HG03139 (cell line): ENCODE results near the gene VASP.

Experiments used
- ATAC-seq: cut with Tn5 transposase; IDR thresholded peaks from one replicate; pipeline ENCODE4 v1.9.1; 2021; ENCODE audit not compliant: unreplicated experiment

The VASP gene

DNA sequence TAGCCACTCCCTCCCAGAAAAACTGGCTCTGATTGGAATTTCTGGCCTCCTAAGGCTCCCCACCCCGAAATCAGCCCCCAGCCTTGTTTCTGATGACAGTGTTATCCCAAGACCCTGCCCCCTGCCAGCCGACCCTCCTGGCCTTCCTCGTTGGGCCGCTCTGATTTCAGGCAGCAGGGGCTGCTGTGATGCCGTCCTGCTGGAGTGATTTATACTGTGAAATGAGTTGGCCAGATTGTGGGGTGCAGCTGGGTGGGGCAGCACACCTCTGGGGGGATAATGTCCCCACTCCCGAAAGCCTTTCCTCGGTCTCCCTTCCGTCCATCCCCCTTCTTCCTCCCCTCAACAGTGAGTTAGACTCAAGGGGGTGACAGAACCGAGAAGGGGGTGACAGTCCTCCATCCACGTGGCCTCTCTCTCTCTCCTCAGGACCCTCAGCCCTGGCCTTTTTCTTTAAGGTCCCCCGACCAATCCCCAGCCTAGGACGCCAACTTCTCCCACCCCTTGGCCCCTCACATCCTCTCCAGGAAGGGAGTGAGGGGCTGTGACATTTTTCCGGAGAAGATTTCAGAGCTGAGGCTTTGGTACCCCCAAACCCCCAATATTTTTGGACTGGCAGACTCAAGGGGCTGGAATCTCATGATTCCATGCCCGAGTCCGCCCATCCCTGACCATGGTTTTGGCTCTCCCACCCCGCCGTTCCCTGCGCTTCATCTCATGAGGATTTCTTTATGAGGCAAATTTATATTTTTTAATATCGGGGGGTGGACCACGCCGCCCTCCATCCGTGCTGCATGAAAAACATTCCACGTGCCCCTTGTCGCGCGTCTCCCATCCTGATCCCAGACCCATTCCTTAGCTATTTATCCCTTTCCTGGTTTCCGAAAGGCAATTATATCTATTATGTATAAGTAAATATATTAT, 33.3 kb upstream of the VASP start:
- ATAC-seq = no peak

DNA sequence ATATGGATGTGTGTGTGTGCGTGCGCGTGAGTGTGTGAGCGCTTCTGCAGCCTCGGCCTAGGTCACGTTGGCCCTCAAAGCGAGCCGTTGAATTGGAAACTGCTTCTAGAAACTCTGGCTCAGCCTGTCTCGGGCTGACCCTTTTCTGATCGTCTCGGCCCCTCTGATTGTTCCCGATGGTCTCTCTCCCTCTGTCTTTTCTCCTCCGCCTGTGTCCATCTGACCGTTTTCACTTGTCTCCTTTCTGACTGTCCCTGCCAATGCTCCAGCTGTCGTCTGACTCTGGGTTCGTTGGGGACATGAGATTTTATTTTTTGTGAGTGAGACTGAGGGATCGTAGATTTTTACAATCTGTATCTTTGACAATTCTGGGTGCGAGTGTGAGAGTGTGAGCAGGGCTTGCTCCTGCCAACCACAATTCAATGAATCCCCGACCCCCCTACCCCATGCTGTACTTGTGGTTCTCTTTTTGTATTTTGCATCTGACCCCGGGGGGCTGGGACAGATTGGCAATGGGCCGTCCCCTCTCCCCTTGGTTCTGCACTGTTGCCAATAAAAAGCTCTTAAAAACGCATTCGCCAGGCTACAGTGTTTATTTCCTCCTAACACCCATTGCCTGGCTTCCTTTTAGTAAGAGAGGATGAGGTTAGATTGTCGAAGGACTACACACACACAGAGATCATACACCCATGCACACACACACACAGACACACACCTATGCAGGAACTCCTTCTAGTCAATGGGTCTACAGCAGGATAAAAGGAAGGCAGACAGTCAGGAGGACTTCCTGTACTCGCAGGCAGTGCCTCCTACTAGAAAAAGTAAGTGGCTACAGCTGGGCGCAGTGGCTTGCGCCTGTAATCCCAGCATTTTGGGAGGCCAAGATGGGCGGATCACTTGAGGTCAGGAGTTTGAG, 32.4 kb upstream of the VASP start:
- no peak for ATAC-seq

DNA sequence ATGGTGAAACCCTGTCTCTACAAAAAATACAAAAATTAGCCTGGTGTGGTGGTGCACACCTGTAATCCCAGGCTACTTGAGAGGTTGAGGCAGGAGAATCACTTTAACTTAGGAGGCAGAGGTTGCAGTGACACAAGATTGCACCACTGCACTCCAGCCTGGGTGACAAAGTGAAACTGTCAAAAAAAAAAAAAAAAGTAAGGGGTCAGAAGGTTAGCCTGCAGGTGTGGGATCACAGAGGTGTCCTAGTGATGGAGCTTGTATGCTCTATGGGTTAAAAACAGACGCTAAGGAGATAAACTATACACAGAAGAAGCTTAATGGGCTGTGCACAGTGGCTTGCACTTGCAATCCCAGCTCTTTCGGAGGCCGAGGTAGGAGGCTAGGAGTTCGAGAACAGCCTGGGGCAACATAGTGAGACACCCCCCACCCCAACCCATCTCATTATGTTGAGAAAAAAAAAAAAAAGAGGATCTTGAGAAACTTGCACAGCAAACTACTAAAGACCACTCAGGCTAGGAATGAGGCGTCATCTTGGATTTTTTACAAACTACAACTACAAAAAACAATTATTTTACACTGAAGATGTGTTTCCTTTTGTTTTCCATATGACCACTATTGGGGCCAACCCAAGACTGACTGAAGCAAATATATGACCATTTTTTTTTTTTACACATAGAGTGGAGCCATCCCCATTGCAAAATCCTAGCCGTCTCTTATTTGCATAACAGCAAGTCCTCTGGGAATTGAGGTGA, 31.6 kb upstream of the VASP start:
- no peak for ATAC-seq

DNA sequence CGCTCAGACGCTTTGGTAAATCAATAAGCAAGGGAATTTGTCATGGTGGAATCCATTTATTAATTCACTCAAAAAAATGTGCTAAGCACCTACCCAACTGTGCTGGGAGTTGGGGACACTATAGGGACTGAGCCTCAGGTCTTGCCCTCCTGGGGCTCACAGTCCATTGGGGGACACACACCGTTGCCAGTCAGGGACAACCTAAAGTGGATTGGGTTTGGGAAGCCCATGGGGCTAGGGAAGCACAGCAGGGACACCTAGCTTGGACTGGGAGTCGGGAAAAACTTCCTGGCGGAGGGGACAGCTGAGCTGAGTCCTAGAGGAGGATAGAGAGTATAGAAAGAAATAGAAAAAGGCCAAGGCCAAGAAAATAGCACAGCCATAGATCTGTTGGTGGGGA, 31.0 kb upstream of the VASP start:
- no peak for ATAC-seq

DNA sequence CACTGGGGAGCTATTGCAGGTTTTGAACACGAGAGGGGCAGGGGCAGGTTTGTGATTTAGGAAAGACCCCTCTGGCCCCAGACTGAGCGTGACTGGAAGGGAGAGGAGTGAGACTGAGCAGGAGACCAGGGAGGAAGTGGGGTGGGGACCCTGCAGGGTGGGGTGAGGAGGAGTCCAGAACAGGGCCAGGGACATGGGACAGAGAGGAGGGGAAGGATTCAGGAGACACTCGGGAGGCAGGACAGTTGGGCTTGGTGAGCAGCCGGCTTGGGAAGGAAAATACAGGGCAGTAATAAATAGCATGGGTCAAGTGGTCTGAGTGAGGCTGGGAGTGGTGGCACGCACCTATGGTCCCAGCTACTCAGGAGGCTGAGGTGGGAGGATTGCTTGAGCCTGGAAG, 30.1 kb upstream of the VASP start:
- ATAC-seq = no peak

DNA sequence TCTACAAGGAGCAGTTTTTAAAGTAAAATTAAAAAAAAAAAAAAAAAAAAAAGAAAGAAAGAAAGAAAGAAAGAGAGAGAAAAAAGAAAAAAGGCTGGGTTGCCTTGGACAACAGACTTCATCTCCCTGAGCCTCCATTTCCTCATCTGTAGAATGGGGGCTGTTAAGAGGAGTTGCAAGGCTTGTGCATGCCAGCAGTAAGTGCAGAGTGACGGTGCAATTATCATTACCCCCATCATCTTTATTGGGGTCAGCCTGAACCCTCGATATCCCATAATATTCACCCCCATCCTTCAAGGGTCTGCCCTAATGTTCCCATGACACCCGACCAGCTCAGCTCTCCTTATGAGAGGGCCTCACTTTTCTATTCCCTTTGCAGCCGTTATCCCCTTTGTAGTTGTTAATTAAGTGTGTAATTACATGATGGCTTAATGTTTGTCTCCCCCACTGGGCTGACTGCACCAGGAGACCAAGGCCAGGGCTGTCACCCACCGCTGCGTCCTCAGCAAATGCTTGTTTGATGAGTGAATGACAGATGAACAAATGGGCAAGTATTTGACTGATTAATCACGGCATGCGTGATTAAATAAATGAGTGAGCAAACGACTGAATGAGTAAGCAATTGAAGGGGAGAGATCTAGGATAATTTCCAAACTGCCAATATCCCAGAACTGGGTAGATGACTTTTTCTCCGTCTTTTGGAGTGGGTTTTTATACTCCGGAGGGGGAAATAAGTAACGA, 29.4 kb upstream of the VASP start:
- no peak for ATAC-seq

DNA sequence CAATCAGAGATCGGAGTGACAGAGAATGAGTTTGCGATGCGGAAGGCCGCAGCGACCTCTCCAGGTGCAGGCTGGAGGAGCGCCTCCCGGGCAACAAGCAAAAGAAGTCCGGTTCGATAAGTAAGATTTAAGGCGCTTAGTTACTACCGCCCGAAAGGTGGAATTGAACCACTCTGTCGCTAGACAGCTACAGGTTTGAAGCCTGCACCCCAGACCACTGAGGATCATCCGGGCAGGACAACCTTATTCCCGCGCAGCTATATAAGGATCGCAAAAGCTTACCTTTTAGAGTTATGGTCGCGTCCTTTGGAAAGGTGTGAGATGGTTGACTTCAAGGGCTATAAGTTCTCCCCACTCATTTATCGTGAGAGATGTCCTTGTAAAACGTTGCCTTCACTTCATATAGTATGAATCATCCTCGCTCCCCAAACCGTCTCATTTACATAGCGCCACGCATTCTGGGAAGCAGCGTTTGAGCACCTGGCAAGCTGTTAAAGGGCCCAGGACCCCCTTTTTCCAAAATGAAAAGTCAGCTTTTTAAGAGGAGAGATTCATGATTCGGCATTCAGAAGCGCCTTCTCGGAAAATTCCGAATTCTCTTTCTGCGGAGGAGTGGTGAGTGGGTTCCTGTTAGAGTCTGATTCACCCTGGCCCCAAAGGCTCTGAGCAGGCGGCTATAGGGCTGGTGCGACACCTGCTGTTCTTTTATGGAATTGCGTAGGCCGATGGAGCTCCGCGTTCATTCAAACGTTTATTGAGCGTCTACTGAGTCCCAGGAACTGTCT, 28.6 kb upstream of the VASP start:
- peak; percentile 55 for ATAC-seq

DNA sequence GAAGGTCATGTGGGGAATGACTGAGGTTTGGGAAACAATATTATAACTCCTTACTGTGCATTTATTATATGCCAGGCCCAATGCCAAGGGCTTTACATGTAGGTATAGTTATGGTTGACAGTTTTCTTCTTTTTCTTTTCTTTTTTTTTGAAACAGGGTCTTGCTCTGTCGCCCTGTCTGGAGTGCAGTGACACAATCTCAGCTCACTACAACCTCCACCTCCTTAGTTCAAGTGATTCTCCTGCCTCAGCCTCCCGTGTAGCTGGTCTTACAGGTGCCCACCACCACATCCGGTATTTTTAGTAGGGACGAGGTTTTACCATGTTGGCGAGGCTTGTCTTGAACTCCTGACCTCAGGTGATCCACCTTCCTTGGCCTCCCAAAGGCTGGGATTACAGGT, 24.2 kb upstream of the VASP start:
- ATAC-seq = no peak

DNA sequence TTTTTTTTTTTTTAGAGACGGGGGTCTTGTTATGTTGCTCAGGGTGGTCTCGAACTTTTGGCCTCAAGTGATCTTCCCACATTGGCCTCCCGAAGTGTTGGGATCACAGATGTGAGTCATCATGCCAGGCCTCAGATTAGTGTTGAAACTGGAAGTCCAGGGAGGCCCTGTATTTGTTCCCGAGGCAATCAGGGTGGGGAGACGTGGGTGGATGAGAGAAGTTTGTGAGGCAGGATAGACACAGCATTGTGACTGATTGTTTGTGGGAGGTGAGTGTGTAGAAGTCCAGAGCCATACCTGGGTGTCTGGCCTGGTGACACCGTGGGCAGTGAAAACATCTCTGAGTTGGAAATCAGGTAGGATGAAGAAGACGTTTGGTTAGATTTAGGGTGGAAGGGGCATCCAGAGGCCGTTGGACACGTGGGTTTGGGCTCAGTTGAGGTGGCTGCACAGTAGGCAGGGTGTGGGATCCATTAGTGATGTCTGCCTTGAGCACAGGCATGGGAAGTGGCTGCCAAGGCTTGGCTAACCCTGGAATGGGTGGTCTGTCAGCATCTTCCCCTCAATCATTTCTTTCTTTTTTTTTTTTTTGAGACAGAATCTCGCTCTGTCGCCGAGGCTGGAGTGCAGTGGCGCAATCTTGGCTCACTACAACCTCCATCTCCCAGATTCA, 22.9 kb upstream of the VASP start:
- no peak for ATAC-seq

DNA sequence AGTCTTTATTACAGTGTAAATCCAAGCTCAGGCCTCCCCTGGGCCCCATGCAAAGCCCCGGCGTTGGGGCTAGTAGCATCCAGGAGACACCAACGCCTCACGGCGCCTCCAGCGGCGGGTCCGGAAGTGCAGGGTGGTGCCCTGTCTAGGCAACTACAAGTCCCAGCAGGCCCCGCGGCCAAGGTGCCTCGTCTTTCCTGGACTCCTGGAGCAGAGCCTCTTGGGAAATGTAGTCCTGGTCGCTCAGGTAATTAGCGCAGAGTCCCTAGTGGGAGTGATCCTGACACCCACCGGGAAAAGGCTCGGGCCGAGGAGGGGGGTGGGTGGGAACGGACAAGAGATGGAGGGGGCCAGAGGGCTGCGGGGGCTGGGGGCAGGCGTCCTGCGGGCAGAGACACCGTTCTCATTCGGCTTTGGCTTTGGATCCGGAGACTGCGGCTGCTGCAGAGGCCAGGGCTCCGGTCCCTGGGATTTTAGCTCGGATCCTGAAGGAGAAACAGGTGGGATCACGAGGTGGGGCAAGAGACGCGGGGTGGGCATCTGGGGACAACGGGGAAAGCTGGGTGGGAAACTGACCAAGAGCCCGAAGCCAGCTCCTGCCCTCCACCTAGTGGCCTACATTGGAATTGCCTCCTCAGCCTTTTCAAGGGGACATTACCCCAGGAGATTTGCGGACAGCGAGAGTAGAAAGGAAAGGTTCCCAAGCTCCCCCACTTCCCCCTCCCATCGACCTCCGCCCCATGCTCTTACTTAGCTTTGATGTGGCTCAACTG, 21.8 kb upstream of the VASP start:
- peak; percentile 94 for ATAC-seq

DNA sequence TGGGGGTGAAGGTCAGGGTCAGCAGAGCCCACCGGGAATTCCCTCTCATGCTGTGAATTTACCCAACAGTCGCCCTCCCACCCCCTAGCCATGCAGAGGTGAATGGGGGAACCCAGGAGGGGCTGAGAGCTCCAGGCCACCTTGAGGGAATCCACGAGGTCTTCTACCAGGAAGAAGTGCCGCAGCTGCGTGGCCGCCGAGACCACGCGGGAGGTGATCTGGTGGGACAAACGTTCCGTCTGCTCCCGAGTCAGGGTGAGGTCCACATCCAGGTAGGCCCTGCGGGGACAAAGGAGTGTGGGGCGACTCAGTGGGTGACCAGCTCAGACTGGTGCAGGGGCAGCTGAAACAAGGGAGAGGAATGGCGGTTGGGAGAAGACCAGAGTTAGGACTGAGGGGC, 18.6 kb upstream of the VASP start:
- ATAC-seq = no peak

DNA sequence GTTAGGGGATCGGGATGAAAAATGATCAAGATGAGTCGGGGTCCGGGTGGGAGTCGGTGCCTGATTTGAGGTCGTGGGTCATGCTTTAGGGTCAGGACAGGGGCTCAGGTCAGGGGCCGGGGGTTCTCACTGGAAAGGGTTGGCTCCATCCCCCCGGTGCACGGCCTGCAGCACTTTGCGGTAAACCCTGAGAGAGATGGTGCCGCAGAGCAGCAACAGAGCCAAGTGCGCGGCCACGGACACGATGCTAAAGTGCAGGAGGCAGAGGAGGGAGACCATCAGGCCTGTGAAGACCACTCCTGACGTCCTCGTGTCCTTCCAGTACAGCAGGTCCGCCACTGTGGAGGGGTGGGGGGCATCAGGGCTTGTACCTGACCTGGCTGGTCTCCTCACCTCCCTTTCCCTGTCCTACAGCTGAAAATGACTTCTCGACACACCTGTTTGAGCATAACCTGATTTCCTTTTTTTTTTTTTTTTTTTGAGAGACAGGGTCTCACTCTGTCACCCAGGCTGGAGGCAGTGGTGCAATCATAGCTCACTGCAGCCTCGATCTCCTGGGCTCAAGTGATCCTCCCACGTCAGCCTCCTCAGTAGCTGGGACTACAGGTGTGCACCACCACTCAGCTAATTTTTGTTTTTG, 17.9 kb upstream of the VASP start:
- no peak for ATAC-seq

DNA sequence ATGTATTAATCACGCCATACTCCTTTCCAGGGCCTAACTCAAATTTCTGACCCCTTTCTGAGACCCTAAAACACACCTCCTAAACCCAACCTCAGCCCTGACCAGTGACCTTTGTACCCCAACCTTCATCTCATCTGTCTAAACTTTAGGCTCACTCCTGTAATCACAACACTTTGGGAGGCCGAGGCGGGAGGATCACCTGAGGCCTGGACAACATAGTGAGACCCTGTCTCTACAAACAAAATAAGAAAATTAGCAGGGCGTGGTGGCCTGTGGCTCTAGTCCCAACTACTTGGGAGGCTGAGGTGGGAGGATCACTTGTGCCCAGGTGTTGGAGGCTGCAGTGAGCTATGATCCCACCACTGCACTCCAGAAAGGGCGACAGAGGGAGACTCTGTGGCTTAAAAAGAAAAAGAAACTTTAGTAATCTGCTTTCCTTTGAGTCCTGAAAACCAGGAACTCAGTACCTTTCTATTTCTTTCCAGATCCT, 15.1 kb upstream of the VASP start:
- no peak for ATAC-seq

DNA sequence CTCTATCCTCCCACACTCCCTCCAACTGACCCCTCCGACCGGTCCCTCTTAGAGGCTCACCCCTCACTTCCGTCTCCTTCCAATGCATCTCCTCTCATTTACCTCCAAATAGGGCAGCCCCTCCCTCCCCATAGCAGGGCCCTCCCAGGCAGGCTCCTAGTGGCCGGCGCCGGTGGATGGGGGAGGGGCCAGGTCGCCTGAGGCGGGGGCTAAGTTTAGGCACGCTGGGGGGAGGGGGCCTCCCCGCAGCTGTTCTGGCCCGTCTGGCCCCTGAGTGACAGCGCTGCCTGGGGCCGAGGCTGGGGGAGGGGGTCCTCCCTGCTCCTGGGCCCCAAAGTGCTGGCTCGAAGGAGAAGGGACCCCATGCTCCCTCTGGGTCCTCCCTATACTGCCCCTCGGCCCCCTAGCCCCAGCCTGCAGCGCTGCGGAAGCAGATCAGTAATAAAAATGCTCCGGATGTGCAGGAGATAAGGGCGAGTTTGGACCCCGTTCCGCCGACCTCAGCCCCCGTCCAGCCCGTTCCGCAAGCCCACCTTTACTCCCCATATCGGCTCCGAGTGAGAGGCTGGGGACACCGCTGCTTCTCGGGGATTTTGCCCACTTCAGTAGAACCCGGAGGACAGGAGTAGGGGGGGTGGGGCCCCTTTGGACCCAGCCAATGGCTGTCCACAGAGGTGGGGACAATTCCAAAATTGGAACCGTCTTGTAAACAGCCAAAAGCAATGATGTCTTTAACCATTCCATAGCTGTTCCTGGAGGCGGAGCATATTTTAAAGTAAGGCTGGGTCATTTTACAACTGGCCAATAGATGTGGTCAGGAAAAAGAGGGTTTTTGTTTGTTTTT, 14.4 kb upstream of the VASP start:
- ATAC-seq = no peak

DNA sequence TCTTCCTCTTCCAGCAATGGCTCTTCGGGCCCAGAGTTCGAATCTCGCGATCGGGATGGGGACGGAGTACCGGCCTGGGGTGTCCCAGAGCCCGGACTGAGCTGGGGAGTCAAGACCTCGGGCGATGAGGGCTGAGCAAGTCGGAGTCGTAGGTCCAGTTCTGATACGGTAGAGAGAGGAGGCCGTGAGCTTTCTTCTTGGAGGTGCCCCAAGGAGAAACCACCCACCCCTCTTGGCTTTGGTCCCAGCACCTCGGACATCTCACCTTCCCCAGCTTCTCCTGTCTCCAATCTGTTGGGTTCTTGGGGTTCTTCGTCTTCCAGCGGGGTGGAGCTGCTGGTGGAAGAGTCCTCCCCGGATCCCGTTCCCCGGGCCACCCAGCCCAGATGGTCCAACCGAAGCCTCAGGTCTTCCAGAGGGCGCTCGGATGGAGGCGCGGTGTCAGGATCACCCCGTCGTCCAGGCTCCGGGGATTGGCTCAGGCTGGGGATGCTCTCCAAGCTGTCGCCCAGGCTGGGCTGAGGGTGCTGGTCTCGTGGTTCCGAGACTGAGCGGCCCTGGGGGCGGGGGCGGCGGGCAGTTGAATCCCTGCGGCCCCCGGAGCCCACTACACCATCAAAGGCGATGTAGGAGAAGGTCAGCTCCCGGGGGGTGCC, 12.9 kb upstream of the VASP start:
- ATAC-seq = no peak

DNA sequence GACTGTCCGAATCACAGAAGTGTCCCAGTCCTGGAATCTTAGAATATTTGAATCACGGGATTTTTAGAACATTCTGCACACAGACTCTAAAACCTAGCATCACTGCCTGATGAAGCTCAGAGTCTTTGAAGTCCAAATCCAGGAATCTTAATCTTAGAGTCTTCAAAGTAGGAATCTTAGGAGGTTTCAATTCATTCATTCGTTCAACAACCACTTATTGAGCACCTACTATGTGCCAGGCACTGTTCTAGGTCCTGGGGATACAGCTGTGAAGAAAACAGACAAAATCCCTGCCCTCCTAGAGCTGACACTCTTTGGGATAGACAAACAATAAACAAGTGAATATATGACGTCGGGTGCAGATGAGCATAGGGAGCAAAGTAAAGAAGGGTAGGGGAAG, 12.1 kb upstream of the VASP start:
- ATAC-seq = no peak
